Gastroesophageal sphincter (tissue), 4 donors: ENCODE measurements around the gene MAST3. TPM values are rescaled to one million over a fixed set of nuclear protein-coding genes. Genes with fewer than 3 reads are reported as not detected.

Source experiments
- ATAC-seq: fragments of 150-250 bp; one replicate; pipeline ENCODE4 v1.9.1; 2016; ENCODE audit warnings: mild to moderate bottlenecking, moderate library complexity
- H3K27ac ChIP-seq, 4 donors: fragments of 200-600 bp; sonication (generic) in 3 of 4; 1 replicate in 3 of 4; 2 replicates in 1 of 4; pipeline ENCODE4 v1.5.1; 2016 to 2019
- H3K27me3 ChIP-seq: fragments of 200-600 bp; sonication (generic); one replicate; pipeline ENCODE4 v1.5.1; 2019
- H3K36me3 ChIP-seq, 2 donors: fragments of 200-600 bp; sonication (generic); one replicate each; pipeline ENCODE4 v1.5.1; 2019; ENCODE audit warnings: control low read depth in 1 of 2
- H3K4me1 ChIP-seq, 3 donors: fragments of 200-600 bp; sonication (generic); 1 replicate in 2 of 3; 2 replicates in 1 of 3; pipeline ENCODE4 v1.5.1; 2016 to 2019; ENCODE audit warnings: control low read depth in 2 of 3
- H3K4me3 ChIP-seq, 2 donors: fragments of 200-600 bp; sonication (generic); one replicate each; pipeline ENCODE4 v1.5.1; 2019; ENCODE audit warnings: mild to moderate bottlenecking in 1 of 2, moderate library complexity in 1 of 2
- H3K9me3 ChIP-seq, 3 donors: fragments of 200-600 bp; sonication (generic); one replicate each; pipeline ENCODE4 v1.5.1; 2017 to 2019; ENCODE audit warnings: control low read depth in 2 of 3
- EP300 ChIP-seq: sonication (generic); formaldehyde crosslinking; IDR thresholded peaks from one replicate; pipeline ENCODE4 v1.6.1; 2017; ENCODE audit warnings: antibody characterized with exemption, mild to moderate bottlenecking
- POLR2A ChIP-seq, 2 donors: fragments of 450-650 bp; IDR thresholded peaks; one replicate each; pipeline ENCODE4 v1.6.1; 2017; ENCODE audit warnings: antibody characterized with exemption in 2 of 2, mild to moderate bottlenecking in 2 of 2, moderate library complexity in 1 of 2
- POLR2AphosphoS5 ChIP-seq: sonication (generic); formaldehyde crosslinking; IDR thresholded peaks from one replicate; pipeline ENCODE4 v1.6.1; 2017; ENCODE audit warnings: antibody characterized with exemption
- WGBS, 2 donors: methylation state at CpG; one replicate each; pipeline ENCODE4 v1.1.5; 2018; ENCODE audit warnings: low coverage in 1 of 2; 5-methylcytosine and 5-hydroxymethylcytosine counted together
- total RNA-seq, 4 donors: library from RNA; depleted of rRNA; stranded (reverse); fragments of >200 nt; gene quantifications; one replicate each; pipeline ENCODE4 v1.1.0, GENCODE V29; 2016
- TF ChIP-seq, protein P1 (sequence below), 4 experiments: fragments of 200-600 bp in 2 of 4; fragments of 450-650 bp in 2 of 4; sonication (generic) in 1 of 4; IDR thresholded peaks; one replicate each; pipeline ENCODE4 v1.5.1; 2017 to 2019; ENCODE audit warnings: antibody characterized with exemption in 4 of 4, mild to moderate bottlenecking in 2 of 4, moderate library complexity in 2 of 4

The MAST3 gene
- total RNA-seq, 4 donors from 2014 or later = 3.3 to 8.8 (median 4.8) TPM

DNA sequence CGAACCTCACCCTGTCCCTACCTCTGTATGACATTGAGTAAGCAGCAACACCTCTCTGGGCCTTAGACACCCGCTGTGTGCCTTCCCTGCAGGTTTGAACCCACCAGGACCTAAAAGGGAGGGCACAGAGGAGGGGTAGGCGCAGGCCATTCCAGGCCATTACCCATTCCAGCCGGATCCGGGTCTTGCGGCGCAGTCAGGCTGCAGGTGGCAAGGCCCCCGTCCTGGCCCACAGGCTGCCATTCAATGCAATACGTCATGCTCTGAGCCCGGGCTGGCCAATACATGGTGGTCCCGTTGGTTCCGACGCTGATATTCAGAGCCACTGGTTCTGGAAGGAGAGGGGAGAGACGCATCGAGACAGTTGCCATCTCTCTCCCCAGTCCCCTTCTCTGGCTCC lies 28.2 kb upstream of the MAST3 start:
- H3K9me3 ChIP-seq = no peaks in the 10 kb centered on the region
- 89 to 95% methylated on average over 3 to 4 of the region's 15 CpGs for WGBS, 2 donors
- H3K36me3 ChIP-seq = no peaks in the 10 kb centered on the region
- TF ChIP-seq EP300 (no peak), POLR2AphosphoS5 (no peak)
- H3K27me3 ChIP-seq = peaks cover 32% of the 10 kb centered on the region
- no peak overlapping the region for H3K27ac ChIP-seq
- no peak overlapping the region for H3K4me3 ChIP-seq
- ATAC-seq = no peak
- H3K4me1 ChIP-seq = no peaks in the 10 kb centered on the region

DNA sequence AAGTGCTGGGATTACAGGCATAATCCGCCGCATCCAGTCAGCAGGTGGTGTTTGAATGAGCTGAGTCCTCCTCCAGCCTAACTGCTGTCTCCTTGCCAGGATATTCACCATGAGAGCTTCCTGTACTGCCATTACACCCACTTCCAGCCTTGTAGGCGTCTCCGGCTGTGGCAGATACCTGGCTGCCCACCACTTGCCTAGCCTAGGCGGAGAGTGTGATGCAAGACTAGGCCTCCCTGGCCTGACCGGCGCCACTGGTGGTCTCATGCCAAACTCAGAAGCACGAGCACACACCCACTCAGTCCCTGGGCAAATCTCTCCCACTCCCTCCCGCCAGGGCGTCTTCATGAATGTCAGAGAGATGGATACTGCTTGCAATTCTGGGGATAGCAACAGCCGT lies 27.4 kb upstream of the MAST3 start:
- no peaks in the 10 kb centered on the region for H3K36me3 ChIP-seq
- H3K27me3 ChIP-seq = peaks cover 24% of the 10 kb centered on the region
- ATAC-seq = no peak
- H3K4me3 ChIP-seq = no peak overlapping the region
- no peak for TF ChIP-seq POLR2A (IDR thresholded peaks at IDR 0.05)
- no peak for TF ChIP-seq EP300
- no peak for TF ChIP-seq POLR2AphosphoS5
- TF ChIP-seq, protein P1, sequence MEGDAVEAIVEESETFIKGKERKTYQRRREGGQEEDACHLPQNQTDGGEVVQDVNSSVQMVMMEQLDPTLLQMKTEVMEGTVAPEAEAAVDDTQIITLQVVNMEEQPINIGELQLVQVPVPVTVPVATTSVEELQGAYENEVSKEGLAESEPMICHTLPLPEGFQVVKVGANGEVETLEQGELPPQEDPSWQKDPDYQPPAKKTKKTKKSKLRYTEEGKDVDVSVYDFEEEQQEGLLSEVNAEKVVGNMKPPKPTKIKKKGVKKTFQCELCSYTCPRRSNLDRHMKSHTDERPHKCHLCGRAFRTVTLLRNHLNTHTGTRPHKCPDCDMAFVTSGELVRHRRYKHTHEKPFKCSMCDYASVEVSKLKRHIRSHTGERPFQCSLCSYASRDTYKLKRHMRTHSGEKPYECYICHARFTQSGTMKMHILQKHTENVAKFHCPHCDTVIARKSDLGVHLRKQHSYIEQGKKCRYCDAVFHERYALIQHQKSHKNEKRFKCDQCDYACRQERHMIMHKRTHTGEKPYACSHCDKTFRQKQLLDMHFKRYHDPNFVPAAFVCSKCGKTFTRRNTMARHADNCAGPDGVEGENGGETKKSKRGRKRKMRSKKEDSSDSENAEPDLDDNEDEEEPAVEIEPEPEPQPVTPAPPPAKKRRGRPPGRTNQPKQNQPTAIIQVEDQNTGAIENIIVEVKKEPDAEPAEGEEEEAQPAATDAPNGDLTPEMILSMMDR (IDR thresholded peaks at IDR 0.05) = no peak
- no peaks in the 10 kb centered on the region for H3K9me3 ChIP-seq
- no peak overlapping the region for H3K27ac ChIP-seq
- no peaks in the 10 kb centered on the region for H3K4me1 ChIP-seq
- WGBS, 2 donors = no CpG with 5 or more reads among the region's 11 CpGs

DNA sequence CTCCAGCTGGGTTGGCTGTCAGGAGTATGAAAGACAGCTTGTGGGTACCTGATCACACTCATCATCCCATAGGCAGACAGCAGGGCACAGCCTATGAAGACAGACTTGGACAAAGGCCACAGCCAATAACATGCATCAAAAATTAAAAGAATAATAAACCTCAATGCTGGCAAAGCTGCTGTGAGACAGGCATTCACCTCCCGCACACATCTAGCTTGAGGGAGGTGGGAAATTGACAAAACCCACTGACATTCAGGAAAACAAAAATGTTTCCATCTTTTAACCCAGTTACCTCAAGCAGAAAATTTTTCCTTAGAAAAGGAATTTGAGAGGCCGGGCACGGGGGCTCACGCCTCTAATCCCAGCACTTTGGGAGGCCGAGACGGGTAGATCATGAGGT lies 25.2 kb upstream of the MAST3 start:
- H3K27ac ChIP-seq = no peak overlapping the region
- H3K27me3 ChIP-seq = peaks cover 30% of the 10 kb centered on the region
- WGBS, 2 donors = 80 to 89% methylated on average over 6 of the region's 6 CpGs
- H3K36me3 ChIP-seq = no peaks in the 10 kb centered on the region
- no peaks in the 10 kb centered on the region for H3K9me3 ChIP-seq
- TF ChIP-seq POLR2AphosphoS5 (no peak), EP300 (no peak), POLR2A (IDR thresholded peaks at IDR 0.05) (no peak)
- TF ChIP-seq, protein P1 (IDR thresholded peaks at IDR 0.05) = no peak
- H3K4me1 ChIP-seq = no peaks in the 10 kb centered on the region
- ATAC-seq = no peak
- H3K4me3 ChIP-seq = no peak overlapping the region

DNA sequence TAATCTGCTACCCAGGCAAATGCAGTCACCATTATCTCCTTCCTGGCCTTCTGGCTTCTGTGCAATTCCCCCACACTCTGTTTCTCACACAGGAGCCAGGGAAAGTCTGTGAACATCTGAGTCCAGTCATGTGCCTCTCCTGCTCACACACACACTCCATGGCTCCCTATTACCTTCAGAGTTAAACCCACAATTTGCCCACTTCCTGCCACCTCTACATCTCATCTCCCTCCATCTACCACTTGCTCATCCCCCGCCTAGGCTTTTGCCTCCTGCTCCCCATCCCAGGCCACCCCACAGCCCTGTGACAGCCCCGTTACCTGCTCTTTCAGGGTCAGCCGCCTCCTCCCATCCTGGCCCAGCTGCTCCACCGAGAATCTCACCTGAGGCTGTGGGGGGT lies 24.4 kb upstream of the MAST3 start:
- no peak for ATAC-seq
- Histone ChIP-seq H3K36me3 (no peaks in the 10 kb centered on the region), H3K4me3 (no peak overlapping the region), H3K27me3 (peaks cover 30% of the 10 kb centered on the region), H3K27ac (no peak overlapping the region), H3K4me1 (no peaks in the 10 kb centered on the region), H3K9me3 (no peaks in the 10 kb centered on the region)
- WGBS, 2 donors = 58% methylated on average over 4 of the region's 4 CpGs; no CpG with 5 or more reads in 1 of the 2 donors
- TF ChIP-seq, protein P1 (IDR thresholded peaks at IDR 0.05) = no peak
- no peak for TF ChIP-seq EP300
- no peak for TF ChIP-seq POLR2AphosphoS5
- no peak for TF ChIP-seq POLR2A (IDR thresholded peaks at IDR 0.05)

DNA sequence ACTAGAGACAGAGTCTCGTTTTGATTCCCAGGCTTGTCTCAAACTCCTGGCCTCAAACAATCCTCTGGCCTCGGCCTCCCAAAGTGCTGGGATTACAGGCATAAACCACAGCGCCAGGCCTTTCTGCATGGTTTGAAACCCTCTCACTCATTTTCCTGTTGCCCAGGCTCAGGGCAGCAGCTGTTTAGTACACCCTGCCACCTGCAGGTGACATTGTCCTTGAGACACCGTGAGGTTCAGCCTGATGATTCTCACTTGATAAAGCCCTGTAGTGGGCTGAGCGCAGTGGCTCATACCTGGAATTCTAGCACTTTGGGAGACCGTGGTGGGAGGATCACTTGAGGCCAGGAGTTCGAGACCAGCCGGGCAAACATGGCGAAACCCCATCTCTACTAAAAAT lies 23.4 kb upstream of the MAST3 start:
- no peaks in the 10 kb centered on the region for H3K36me3 ChIP-seq
- H3K4me3 ChIP-seq = no peak overlapping the region
- H3K27ac ChIP-seq = no peak overlapping the region
- no peak for ATAC-seq
- TF ChIP-seq POLR2AphosphoS5 (no peak), POLR2A (IDR thresholded peaks at IDR 0.05) (no peak), EP300 (no peak)
- TF ChIP-seq, protein P1 (IDR thresholded peaks at IDR 0.05) = no peak
- WGBS, 2 donors = 57% methylated on average over 2 of the region's 9 CpGs; no CpG with 5 or more reads in 1 of the 2 donors
- no peaks in the 10 kb centered on the region for H3K9me3 ChIP-seq
- no peaks in the 10 kb centered on the region for H3K4me1 ChIP-seq
- H3K27me3 ChIP-seq = peaks cover 30% of the 10 kb centered on the region
